GM19099 (cell line): ENCODE data around the gene PRMT2.

Experiments
- POLR2A ChIP-seq: IDR thresholded peaks from 3 replicates; pipeline ENCODE4 v1.6.1; 2011; ENCODE audit warnings: low read depth; ENCODE audit not compliant: insufficient read length; ENCODE audit errors: extremely low read depth

PRMT2 gene

GRCh38 chr21:46651121-46651520 is 15.6 kb downstream of the PRMT2 start:
- no peak for TF ChIP-seq POLR2A

DNA sequence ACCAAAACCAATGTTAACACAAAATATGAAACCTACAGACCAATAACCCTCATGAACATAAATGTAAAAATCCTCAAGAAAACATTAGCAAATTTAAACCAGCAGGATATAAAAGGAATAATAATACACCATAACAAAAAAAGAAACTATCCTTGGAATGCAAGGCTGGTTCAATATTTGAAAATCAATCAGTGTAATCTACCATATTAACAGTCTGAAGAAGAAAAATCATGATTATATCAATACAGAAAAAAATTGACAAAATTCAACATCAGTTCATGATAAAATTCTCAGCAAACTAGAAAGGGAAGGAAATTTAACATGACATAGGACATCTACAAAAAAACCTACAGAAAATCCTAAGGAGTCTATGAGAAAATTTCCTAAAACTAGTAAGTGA is 19.8 kb downstream of the PRMT2 start:
- no peak for TF ChIP-seq POLR2A

GRCh38 chr21:46656820-46657219 is 21.3 kb downstream of the PRMT2 start:
- TF ChIP-seq POLR2A = no peak

DNA sequence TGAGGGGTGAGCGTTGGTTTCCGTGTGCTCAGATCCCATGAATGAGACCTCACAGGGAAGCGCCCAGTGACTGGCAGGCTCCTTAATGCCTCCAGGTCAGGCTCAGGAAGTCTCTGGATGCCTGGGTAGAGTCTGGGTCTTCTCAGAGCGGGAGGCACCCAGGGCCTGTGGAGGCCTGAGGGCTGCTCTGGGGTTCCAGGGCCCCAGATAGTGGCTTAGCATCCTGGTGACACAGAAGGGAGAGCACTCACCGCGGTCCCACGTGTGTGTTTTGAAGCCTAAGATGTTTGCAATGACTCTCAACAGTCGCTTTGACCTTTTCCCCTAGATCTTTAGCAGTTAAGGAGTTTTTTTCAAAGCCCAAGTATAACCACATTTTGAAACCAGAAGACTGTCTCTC is 25.0 kb downstream of the PRMT2 start:
- TF ChIP-seq POLR2A = no peak

- TF ChIP-seq POLR2A = no peak
These were observed 25.7 kb downstream of the PRMT2 start for GRCh38 chr21:46661211-46661625.

GRCh38 chr21:46661642-46662366 is 26.3 kb downstream of the PRMT2 start:
- no peak for TF ChIP-seq POLR2A

GRCh38 chr21:46662367-46662654 is 26.8 kb downstream of the PRMT2 start:
- no peak for TF ChIP-seq POLR2A

- no peak for TF ChIP-seq POLR2A
These were observed 27.5 kb downstream of the PRMT2 start for GRCh38 chr21:46662765-46663500.

- TF ChIP-seq POLR2A = no peak
These were observed 28.3 kb downstream of the PRMT2 start for GRCh38 chr21:46663754-46664153.

DNA sequence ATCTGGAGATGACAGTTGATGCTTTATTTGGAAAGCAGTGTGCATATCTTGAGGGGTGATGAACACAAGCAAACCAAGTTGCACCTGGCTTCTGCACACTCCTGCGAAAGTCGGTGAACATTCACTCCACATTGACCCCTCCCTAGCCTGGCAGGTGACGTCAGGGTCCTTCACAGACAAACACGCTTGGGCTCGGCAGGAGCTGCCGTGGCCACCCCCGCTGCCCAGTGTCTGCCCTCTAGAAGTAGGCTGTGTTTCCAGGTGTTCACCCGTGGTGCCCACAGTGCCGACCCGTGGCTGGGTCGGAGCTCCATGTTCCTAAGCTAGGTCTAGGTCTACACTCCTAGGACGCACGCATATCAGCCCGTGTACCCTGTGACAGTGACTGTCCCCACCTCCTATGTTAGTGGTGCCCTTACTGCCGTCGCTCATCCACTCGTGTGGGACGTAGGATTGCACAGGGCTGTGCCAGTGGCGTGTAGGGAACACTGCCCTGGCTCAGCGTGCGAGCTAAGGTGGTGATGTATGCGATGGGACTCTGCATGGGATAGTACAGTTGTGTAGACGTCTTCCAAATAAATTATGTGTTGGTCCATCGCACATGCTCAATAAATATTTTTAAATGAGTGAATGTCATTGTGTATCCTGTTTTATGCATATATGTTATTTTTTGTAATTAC is 29.0 kb downstream of the PRMT2 start:
- no peak for TF ChIP-seq POLR2A

DNA sequence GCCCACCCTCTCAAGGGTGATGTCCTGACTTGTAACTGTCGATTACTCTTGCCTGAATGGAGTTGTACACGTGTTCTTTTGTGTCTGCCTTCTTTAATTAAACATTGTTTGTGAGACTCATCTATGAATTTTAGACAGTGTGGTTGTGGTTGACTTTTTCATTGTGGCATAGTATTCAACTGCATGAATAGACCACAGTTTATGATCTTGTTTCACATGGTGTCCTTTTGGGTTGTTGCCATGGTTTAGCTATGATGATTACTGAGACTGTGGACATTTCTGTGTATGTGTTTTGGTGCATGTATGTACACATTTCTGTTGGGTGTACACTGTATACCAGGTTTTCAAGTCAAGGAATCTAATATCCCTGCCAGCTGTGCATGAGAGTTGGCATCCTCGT is 30.1 kb downstream of the PRMT2 start:
- TF ChIP-seq POLR2A = no peak

DNA sequence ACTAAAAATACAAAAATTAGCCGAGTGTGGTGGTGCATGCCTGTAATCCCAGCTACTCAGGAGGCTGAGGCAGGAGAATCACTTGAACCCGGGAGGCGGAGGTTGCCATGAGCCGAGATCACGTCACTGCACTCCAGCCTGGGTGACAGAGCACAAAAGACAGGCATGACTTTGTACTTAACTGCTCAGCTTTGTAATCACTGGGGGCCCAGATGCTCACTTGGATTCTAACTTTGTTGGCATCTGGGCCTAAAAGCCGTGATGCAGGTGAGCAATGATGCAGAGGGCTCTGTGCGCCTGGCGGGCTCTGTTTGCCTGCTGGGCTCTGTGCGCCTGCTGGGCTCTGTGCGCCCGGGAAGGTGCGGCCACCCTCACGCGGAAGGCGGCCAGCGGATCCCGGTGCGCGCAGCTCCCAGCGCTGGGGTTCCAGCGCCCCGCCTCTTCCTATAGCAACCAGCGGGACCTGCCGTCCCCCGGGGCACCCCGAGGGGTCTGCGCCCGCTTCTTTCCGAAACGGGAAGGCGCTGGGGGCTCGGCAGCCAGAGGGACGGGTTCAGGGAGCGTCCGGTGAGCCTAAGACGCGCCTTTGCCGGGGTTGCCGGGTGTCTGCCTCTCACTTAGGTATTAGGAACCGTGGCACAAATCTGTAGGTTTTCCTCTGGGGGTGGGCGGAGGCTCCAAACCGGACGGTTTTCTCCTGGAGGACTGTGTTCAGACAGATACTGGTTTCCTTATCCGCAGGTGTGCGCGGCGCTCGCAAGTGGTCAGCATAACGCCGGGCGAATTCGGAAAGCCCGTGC is 31.7 kb downstream of the PRMT2 start:
- no peak for TF ChIP-seq POLR2A

DNA sequence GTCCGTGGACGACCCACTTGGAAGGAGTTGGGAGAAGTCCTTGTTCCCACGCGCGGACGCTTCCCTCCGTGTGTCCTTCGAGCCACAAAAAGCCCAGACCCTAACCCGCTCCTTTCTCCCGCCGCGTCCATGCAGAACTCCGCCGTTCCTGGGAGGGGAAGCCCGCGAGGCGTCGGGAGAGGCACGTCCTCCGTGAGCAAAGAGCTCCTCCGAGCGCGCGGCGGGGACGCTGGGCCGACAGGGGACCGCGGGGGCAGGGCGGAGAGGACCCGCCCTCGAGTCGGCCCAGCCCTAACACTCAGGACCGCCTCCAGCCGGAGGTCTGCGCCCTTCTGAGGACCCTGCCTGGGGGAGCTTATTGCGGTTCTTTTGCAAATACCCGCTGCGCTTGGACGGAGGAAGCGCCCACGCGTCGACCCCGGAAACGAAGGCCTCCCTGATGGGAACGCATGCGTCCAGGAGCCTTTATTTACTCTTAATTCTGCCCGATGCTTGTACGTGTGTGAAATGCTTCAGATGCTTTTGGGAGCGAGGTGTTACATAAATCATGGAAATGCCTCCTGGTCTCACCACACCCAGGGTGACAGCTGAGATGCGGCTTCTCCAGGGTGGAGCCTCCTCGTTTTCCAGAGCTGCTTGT is 32.4 kb downstream of the PRMT2 start:
- TF ChIP-seq POLR2A = no peak

DNA sequence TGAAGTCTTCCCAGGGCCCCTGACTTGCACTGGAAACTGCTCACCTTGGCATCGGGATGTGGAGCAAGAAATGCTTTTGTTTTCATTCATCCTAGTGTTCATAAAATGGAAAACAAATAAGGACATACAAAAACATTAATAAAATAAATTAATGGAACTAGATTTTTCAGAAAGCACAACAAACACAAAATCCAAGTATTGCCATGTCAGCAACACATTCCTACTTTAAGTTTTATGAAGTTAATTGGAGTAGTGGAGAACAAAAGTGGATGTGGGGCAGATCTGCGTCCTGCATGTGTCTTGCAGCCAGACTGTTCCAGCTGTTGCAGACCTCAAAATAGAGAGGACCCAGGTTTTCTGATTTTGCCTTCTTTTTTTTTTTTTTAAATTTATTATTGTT is 32.9 kb downstream of the PRMT2 start:
- TF ChIP-seq POLR2A = no peak
